ENCODE measurements around the gene MFF. TPM values are rescaled to one million over a fixed set of nuclear protein-coding genes. Genes with fewer than 3 reads are reported as not detected.
"Not testable (repeated sequence)": the region's sequence is repeated elsewhere in the genome, so short reads cannot be mapped to it uniquely, and the experiment has no call there.

MFF gene
- total RNA-seq, 5 donors from 2014 or later (not counting 1 experiment from before 2014, with no cell fraction given): 50.7 to 57.6 (median 54.0) TPM

- ChIA-PET POLR2A (no interaction called here), CTCF (interaction anchor here in 1 of 2 donors (0.6 kb wide), 1 partner anchor 231 kb away, joined by 5 read pairs; no protein-coding TSS in a partner anchor)
- Mint-ChIP-seq H3K27ac (no peak overlapping the region), H3K27me3 (peaks cover 9 to 13% of the 10 kb centered on the region in 2 donors), H3K4me1 (peaks cover 0 to 7% (median 4%) of the 10 kb centered on the region in 3 donors), H3K9me3 (no peaks in the 10 kb centered on the region), H3K36me3 (no peaks in the 10 kb centered on the region), H3K4me3 (no peak overlapping the region)
- WGBS (ENCODE audit: insufficient coverage): 100% methylated on average over 1 of the region's 9 CpGs
- Histone ChIP-seq H3K27ac (ENCODE audit: low read length) (no peak overlapping the region), H3K36me3 (ENCODE audit: control insufficient read depth in 2 of 2, extremely low read depth in 1 of 2, insufficient read depth in 1 of 2, low read length in 1 of 2) (no peaks in the 10 kb centered on the region), H3K27me3 (replicated peaks in 1 of 2; ENCODE audit: control insufficient read depth in 2 of 2, extremely low read depth in 1 of 2, insufficient read depth in 2 of 2, low read length in 1 of 2) (peaks cover 0 to 12% of the 10 kb centered on the region in 2 experiments), H3K4me1 (ENCODE audit: control insufficient read depth in 1 of 2, extremely low read depth in 1 of 2, insufficient read depth in 2 of 2, low read length in 2 of 2) (no peaks in the 10 kb centered on the region), H3K4me3 (ENCODE audit: control insufficient read depth in 1 of 2, extremely low read depth in 1 of 2, low read length in 1 of 2) (no peak overlapping the region), H3K9me3 (no peaks in the 10 kb centered on the region)
- no peak for ATAC-seq (replicated peaks in 1 of 4)
- DNase-seq: no peak
Measured at GRCh38 chr2:227376656-227377396, 51.8 kb downstream of the MFF start.

- no peak overlapping the region for H3K27ac ChIP-seq (ENCODE audit: low read length)
- ATAC-seq (replicated peaks in 1 of 4): no peak
- H3K4me3 Mint-ChIP-seq: no peak overlapping the region
- WGBS (ENCODE audit: insufficient coverage): 80% methylated on average over 3 of the region's 8 CpGs
- no peaks in the 10 kb centered on the region for H3K36me3 Mint-ChIP-seq
- no peak overlapping the region for H3K4me3 ChIP-seq (ENCODE audit: control insufficient read depth in 1 of 2, extremely low read depth in 1 of 2, low read length in 1 of 2)
- DNase-seq: no peak
- H3K27ac Mint-ChIP-seq: no peak overlapping the region
- ChIA-PET CTCF (interaction anchor here in 1 of 2 donors (0.6 kb wide), 1 partner anchor 230 kb away, joined by 5 read pairs; no protein-coding TSS in a partner anchor), POLR2A (no interaction called here)
- H3K4me1 Mint-ChIP-seq: peaks cover 4 to 8% (median 8%) of the 10 kb centered on the region in 3 donors
- H3K9me3 Mint-ChIP-seq: peaks cover 0 to 3% (median 0%) of the 10 kb centered on the region in 3 donors
- no peaks in the 10 kb centered on the region for H3K9me3 ChIP-seq
- no peaks in the 10 kb centered on the region for H3K4me1 ChIP-seq (ENCODE audit: control insufficient read depth in 1 of 2, extremely low read depth in 1 of 2, insufficient read depth in 2 of 2, low read length in 2 of 2)
- peaks cover 0 to 7% of the 10 kb centered on the region in 2 experiments for H3K27me3 ChIP-seq (replicated peaks in 1 of 2; ENCODE audit: control insufficient read depth in 2 of 2, extremely low read depth in 1 of 2, insufficient read depth in 2 of 2, low read length in 1 of 2)
- no peaks in the 10 kb centered on the region for H3K36me3 ChIP-seq (ENCODE audit: control insufficient read depth in 2 of 2, extremely low read depth in 1 of 2, insufficient read depth in 1 of 2, low read length in 1 of 2)
- H3K27me3 Mint-ChIP-seq: peaks cover 10 to 13% of the 10 kb centered on the region in 2 donors
Measured at GRCh38 chr2:227377467-227378351, 52.7 kb downstream of the MFF start.

- peaks cover 7 to 8% of the 10 kb centered on the region in 2 donors for H3K27me3 Mint-ChIP-seq
- 83% methylated on average over 1 of the region's 4 CpGs for WGBS (ENCODE audit: insufficient coverage)
- CTCF ChIA-PET: no interaction called here
Measured at GRCh38 chr2:227378371-227378782, 53.3 kb downstream of the MFF start.

GRCh38 chr2:227379095-227379494, 54.0 kb downstream of the MFF start, which contains the start of gene TM4SF20:
Gene TM4SF20, minus strand, starts transcription at chr2:227379306. Its CDS starts 38 bp downstream, at chr2:227379268.
- WGBS (ENCODE audit: insufficient coverage): 100% methylated on average over 2 of the region's 4 CpGs
- peaks cover 7 to 12% of the 10 kb centered on the region in 2 donors for H3K27me3 Mint-ChIP-seq
- peaks cover 0 to 3% (median 0%) of the 10 kb centered on the region in 3 donors for H3K9me3 Mint-ChIP-seq
- Histone ChIP-seq H3K4me1 (ENCODE audit: control insufficient read depth in 1 of 2, extremely low read depth in 1 of 2, insufficient read depth in 2 of 2, low read length in 2 of 2) (no peaks in the 10 kb centered on the region), H3K4me3 (ENCODE audit: control insufficient read depth in 1 of 2, extremely low read depth in 1 of 2, low read length in 1 of 2) (no peak within 1 kb of the TSS), H3K9me3 (no peaks in the 10 kb centered on the region), H3K27ac (ENCODE audit: low read length) (no peak within 1 kb of the TSS), H3K36me3 (ENCODE audit: control insufficient read depth in 2 of 2, extremely low read depth in 1 of 2, insufficient read depth in 1 of 2, low read length in 1 of 2) (no peaks in the 10 kb centered on the region), H3K27me3 (replicated peaks in 1 of 2; ENCODE audit: control insufficient read depth in 2 of 2, extremely low read depth in 1 of 2, insufficient read depth in 2 of 2, low read length in 1 of 2) (peaks cover 0 to 5% of the 10 kb centered on the region in 2 experiments)
- H3K4me3 Mint-ChIP-seq: no peak within 1 kb of the TSS
- POLR2A ChIA-PET: no interaction called here
- DNase-seq (no peak), ATAC-seq (replicated peaks in 1 of 4) (no peak)
- peaks cover 4 to 8% (median 8%) of the 10 kb centered on the region in 3 donors for H3K4me1 Mint-ChIP-seq
- H3K36me3 Mint-ChIP-seq: no peaks in the 10 kb centered on the region
- CTCF ChIA-PET: no interaction called here
- H3K27ac Mint-ChIP-seq: no peak within 1 kb of the TSS

More at GRCh38 chr2:227378371-227378782, 53.3 kb downstream of the MFF start:
- Histone ChIP-seq H3K27me3 (replicated peaks in 1 of 2; ENCODE audit: control insufficient read depth in 2 of 2, extremely low read depth in 1 of 2, insufficient read depth in 2 of 2, low read length in 1 of 2) (peaks cover 0 to 5% of the 10 kb centered on the region in 2 experiments), H3K4me3 (ENCODE audit: control insufficient read depth in 1 of 2, extremely low read depth in 1 of 2, low read length in 1 of 2) (no peak overlapping the region), H3K27ac (ENCODE audit: low read length) (no peak overlapping the region), H3K4me1 (ENCODE audit: control insufficient read depth in 1 of 2, extremely low read depth in 1 of 2, insufficient read depth in 2 of 2, low read length in 2 of 2) (no peaks in the 10 kb centered on the region), H3K9me3 (no peaks in the 10 kb centered on the region), H3K36me3 (ENCODE audit: control insufficient read depth in 2 of 2, extremely low read depth in 1 of 2, insufficient read depth in 1 of 2, low read length in 1 of 2) (no peaks in the 10 kb centered on the region)
- H3K4me1 Mint-ChIP-seq: peaks cover 4 to 8% (median 8%) of the 10 kb centered on the region in 3 donors
- no peak overlapping the region for H3K4me3 Mint-ChIP-seq
- no peak for DNase-seq
- no peak for ATAC-seq (replicated peaks in 1 of 4)
- H3K27ac Mint-ChIP-seq: no peak overlapping the region
- POLR2A ChIA-PET: interaction anchor here in 1 of 2 donors (0.6 kb wide), 1 partner anchor 231 kb away, joined by 3 read pairs; no protein-coding TSS in a partner anchor
- H3K9me3 Mint-ChIP-seq: peaks cover 0 to 3% (median 0%) of the 10 kb centered on the region in 3 donors
- no peaks in the 10 kb centered on the region for H3K36me3 Mint-ChIP-seq

GRCh38 chr2:227382241-227382835, 57.3 kb downstream of the MFF start:
- peaks cover 7 to 12% of the 10 kb centered on the region in 2 donors for H3K27me3 Mint-ChIP-seq
- DNase-seq; H3K9me3 Mint-ChIP-seq; H3K27me3 ChIP-seq (replicated peaks in 1 of 2; ENCODE audit: control insufficient read depth in 2 of 2, extremely low read depth in 1 of 2, insufficient read depth in 2 of 2, low read length in 1 of 2); H3K27ac Mint-ChIP-seq; H3K4me1 ChIP-seq (ENCODE audit: control insufficient read depth in 1 of 2, extremely low read depth in 1 of 2, insufficient read depth in 2 of 2, low read length in 2 of 2); H3K36me3 Mint-ChIP-seq; H3K9me3 ChIP-seq; CTCF ChIA-PET; ATAC-seq (replicated peaks in 1 of 4); H3K36me3 ChIP-seq (ENCODE audit: control insufficient read depth in 2 of 2, extremely low read depth in 1 of 2, insufficient read depth in 1 of 2, low read length in 1 of 2); H3K4me1 Mint-ChIP-seq; H3K27ac ChIP-seq (ENCODE audit: low read length); H3K4me3 ChIP-seq (ENCODE audit: control insufficient read depth in 1 of 2, extremely low read depth in 1 of 2, low read length in 1 of 2); H3K4me3 Mint-ChIP-seq: not testable (repeated sequence)
- POLR2A ChIA-PET: interaction anchor here in 1 of 2 donors (0.6 kb wide), 1 partner anchor 32 kb away, joined by 3 read pairs; no protein-coding TSS in a partner anchor
- WGBS (ENCODE audit: insufficient coverage): no CpG with 5 or more reads among the region's 2 CpGs

- H3K27me3 ChIP-seq (replicated peaks in 1 of 2; ENCODE audit: control insufficient read depth in 2 of 2, extremely low read depth in 1 of 2, insufficient read depth in 2 of 2, low read length in 1 of 2): peaks cover 0 to 8% of the 10 kb centered on the region in 2 experiments
- no peaks in the 10 kb centered on the region for H3K36me3 ChIP-seq (ENCODE audit: control insufficient read depth in 2 of 2, extremely low read depth in 1 of 2, insufficient read depth in 1 of 2, low read length in 1 of 2)
- ChIA-PET POLR2A (no interaction called here), CTCF (no interaction called here)
- Mint-ChIP-seq H3K27me3 (peaks cover 7% of the 10 kb centered on the region in 2 donors), H3K27ac (no peak overlapping the region), H3K9me3 (peaks cover 0 to 3% (median 0%) of the 10 kb centered on the region in 3 donors), H3K4me3 (no peak overlapping the region), H3K36me3 (no peaks in the 10 kb centered on the region), H3K4me1 (peaks cover 0 to 8% (median 3%) of the 10 kb centered on the region in 3 donors)
- DNase-seq (no peak), ATAC-seq (replicated peaks in 1 of 4) (no peak)
- WGBS (ENCODE audit: insufficient coverage): 59% methylated on average over 3 of the region's 3 CpGs
- no peak overlapping the region for H3K4me3 ChIP-seq (ENCODE audit: control insufficient read depth in 1 of 2, extremely low read depth in 1 of 2, low read length in 1 of 2)
- no peaks in the 10 kb centered on the region for H3K9me3 ChIP-seq
- H3K4me1 ChIP-seq (ENCODE audit: control insufficient read depth in 1 of 2, extremely low read depth in 1 of 2, insufficient read depth in 2 of 2, low read length in 2 of 2): no peaks in the 10 kb centered on the region
- no peak overlapping the region for H3K27ac ChIP-seq (ENCODE audit: low read length)
Measured at GRCh38 chr2:227383686-227384085, 58.6 kb downstream of the MFF start.

Measured in T-cell (primary cell).